CD4-positive, alpha-beta T cell (primary cell): ENCODE data around the gene FBXW2. TPM values are rescaled to one million over a fixed set of nuclear protein-coding genes. Genes with fewer than 3 reads are reported as not detected.

Source experiments
- ATAC-seq: fragments of 200-7000 bp; cut with Tn5 transposase; one replicate; pipeline ENCODE4 v1.10.0; 2022; ENCODE audit warnings: mild to moderate bottlenecking; ENCODE audit not compliant: poor library complexity
- CTCF ChIA-PET: fragments of 350-600 bp; sonication (Branson Sonifier 250); formaldehyde crosslinking; loops from one replicate; lab custom pipeline; 2021; ENCODE audit warnings: antibody characterized with exemption, inconsistent platforms; lab: Charles Lee
- POLR2A ChIA-PET: fragments of 350-600 bp; sonication (Branson Sonifier 250); formaldehyde crosslinking; loops from one replicate; lab custom pipeline; 2021; ENCODE audit warnings: antibody characterized with exemption, inconsistent platforms; lab: Charles Lee
- DNase-seq, 14 experiments: peaks; one replicate each; pipeline ENCODE4 v3.0.0-alpha.2; 2013 to 2020; ENCODE audit warnings: mixed read lengths in 2 of 14
- H3K27ac ChIP-seq, 2 donors: one replicate each; pipeline versions ENCODE4 v1.5.1 to v1.7.0; 2013; ENCODE audit warnings: low read length in 2 of 2, low read depth in 1 of 2, mild to moderate bottlenecking in 1 of 2
- H3K27me3 ChIP-seq, 2 experiments: 1 replicate in 1 of 2; 2 replicates in 1 of 2; pipeline versions ENCODE4 v1.6.1 to v1.7.0; 2013; ENCODE audit warnings: low read length in 2 of 2, control low read depth in 1 of 2, mild to moderate bottlenecking in 1 of 2, moderate library complexity in 1 of 2; ENCODE audit not compliant: insufficient read depth in 2 of 2, control insufficient read depth in 1 of 2
- H3K36me3 ChIP-seq: one replicate; pipeline ENCODE4 v1.6.1; 2013; ENCODE audit warnings: low read length, control low read depth; ENCODE audit not compliant: insufficient read depth
- H3K4me1 ChIP-seq: one replicate; pipeline ENCODE4 v1.6.1; 2013; ENCODE audit warnings: low read length, control low read depth; ENCODE audit not compliant: insufficient read depth
- H3K4me3 ChIP-seq: one replicate; pipeline ENCODE4 v1.5.1; 2013; ENCODE audit warnings: mild to moderate bottlenecking, low read length, moderate library complexity
- H3K9me3 ChIP-seq, 2 experiments: 1 replicate in 1 of 2; 2 replicates in 1 of 2; pipeline versions ENCODE4 v1.6.1 to v1.7.0; 2013; ENCODE audit warnings: low read length in 2 of 2, mild to moderate bottlenecking in 2 of 2, control low read depth in 1 of 2, moderate library complexity in 1 of 2; ENCODE audit not compliant: control insufficient read depth in 1 of 2, insufficient read depth in 1 of 2
- H3K27ac Mint-ChIP-seq: one replicate; pipeline ENCODE4 v1.8.0; 2020; ENCODE audit warnings: mixed read lengths
- H3K27me3 Mint-ChIP-seq: one replicate; pipeline ENCODE4 v1.8.0; 2021; ENCODE audit warnings: mixed read lengths
- H3K36me3 Mint-ChIP-seq: one replicate; pipeline ENCODE4 v1.8.0; 2021; ENCODE audit warnings: low read depth, mixed read lengths
- H3K4me1 Mint-ChIP-seq: one replicate; pipeline ENCODE4 v1.8.0; 2021; ENCODE audit warnings: low read depth, mixed read lengths
- H3K4me3 Mint-ChIP-seq: one replicate; pipeline ENCODE4 v1.8.0; 2020; ENCODE audit warnings: mild to moderate bottlenecking, mixed read lengths
- H3K9me3 Mint-ChIP-seq: one replicate; pipeline ENCODE4 v1.8.0; 2020; ENCODE audit warnings: mixed read lengths
- intact Hi-C, 2 experiments: fragments of 100-400 bp; cut with DNase I in 1 of 2; cut with micrococcal nuclease in 1 of 2; formaldehyde crosslinking; loops; one replicate each; pipeline versions ENCODE4 v1.15.1 to v1.9.0; 2023 to 2025; cut with DNase I, micrococcal nuclease
- total RNA-seq, 174 experiments: library from RNA in 2 of 174; stranded (reverse) in 2 of 174; gene quantifications; one replicate each; pipeline ENCODE4 v1.2.3 and lab custom pipeline; 2021 to 2026
- TF ChIP-seq, protein P1 (sequence below): fragments of 200-600 bp; IDR thresholded peaks from one replicate; pipeline ENCODE4 v1.8.0; 2022; ENCODE audit warnings: antibody characterized with exemption, mild to moderate bottlenecking

Gene FBXW2
- total RNA-seq, 2 experiments from 2014 or later: 58.7 to 64.7 TPM

DNA sequence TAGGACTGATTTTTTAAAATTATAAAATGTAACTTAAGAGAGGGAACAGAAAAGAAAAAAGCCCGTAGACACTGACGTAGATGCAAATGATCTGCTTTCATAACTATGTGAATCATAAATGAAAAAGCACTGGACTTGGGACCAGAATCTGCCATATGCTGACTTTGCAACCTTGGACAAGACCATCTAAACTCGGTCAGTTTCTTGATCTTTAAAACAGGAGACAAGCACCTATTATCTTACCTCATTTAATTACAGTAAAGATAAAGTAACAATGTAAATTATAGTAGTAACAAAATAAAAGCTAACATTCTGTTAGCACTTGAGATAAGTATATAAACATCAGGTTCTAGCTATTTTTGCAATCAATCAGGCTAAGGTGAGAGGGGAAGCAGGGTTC is 20.0 kb downstream of the FBXW2 start:
- Histone ChIP-seq H3K27ac (no peak overlapping the region), H3K27me3 (no peaks in the 10 kb centered on the region), H3K36me3 (peaks cover 84% of the 10 kb centered on the region), H3K4me1 (no peaks in the 10 kb centered on the region), H3K4me3 (no peak overlapping the region), H3K9me3 (no peaks in the 10 kb centered on the region)
- ATAC-seq: no peak
- intact Hi-C loops: loop anchor here in 1 of 2 experiments (5.0 kb wide), 1 partner anchor 189 kb away; no protein-coding TSS in a partner anchor
- no peak for DNase-seq
- POLR2A ChIA-PET: interaction anchor here (1.0 kb wide), 1 partner anchor 158 kb away, joined by 3 read pairs; no protein-coding TSS in a partner anchor
- TF ChIP-seq, protein P1, sequence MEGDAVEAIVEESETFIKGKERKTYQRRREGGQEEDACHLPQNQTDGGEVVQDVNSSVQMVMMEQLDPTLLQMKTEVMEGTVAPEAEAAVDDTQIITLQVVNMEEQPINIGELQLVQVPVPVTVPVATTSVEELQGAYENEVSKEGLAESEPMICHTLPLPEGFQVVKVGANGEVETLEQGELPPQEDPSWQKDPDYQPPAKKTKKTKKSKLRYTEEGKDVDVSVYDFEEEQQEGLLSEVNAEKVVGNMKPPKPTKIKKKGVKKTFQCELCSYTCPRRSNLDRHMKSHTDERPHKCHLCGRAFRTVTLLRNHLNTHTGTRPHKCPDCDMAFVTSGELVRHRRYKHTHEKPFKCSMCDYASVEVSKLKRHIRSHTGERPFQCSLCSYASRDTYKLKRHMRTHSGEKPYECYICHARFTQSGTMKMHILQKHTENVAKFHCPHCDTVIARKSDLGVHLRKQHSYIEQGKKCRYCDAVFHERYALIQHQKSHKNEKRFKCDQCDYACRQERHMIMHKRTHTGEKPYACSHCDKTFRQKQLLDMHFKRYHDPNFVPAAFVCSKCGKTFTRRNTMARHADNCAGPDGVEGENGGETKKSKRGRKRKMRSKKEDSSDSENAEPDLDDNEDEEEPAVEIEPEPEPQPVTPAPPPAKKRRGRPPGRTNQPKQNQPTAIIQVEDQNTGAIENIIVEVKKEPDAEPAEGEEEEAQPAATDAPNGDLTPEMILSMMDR: no peak
- no peaks in the 10 kb centered on the region for H3K9me3 Mint-ChIP-seq
- H3K4me3 Mint-ChIP-seq: no peak overlapping the region
- peaks cover 88% of the 10 kb centered on the region for H3K36me3 Mint-ChIP-seq
- peaks cover 4% of the 10 kb centered on the region for H3K4me1 Mint-ChIP-seq
- CTCF ChIA-PET: interaction anchor here (1.7 to 2.6 kb wide), 2 partner anchors 9 to 17 kb away, joined by 5 read pairs; no protein-coding TSS in a partner anchor
- no peaks in the 10 kb centered on the region for H3K27me3 Mint-ChIP-seq
- no peak overlapping the region for H3K27ac Mint-ChIP-seq

DNA sequence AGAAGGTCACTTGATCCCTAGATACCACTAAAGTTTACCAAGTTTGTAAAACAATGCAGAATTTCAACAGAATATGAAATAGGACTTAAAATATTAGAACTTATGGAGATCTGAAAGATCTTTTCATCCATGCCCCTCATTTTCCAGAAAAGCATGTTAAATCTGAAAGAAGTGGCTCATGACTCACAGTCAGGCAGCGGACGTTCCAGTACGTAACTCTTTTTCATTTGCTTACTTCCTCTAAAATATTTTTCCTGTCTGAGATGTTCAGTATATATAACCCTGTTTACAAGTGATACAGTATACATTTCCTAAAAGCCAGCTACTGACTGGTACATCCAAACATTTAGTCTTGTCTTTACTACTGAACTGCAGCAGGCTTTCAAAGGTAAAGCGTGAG is 22.3 kb downstream of the FBXW2 start:
- H3K4me3 Mint-ChIP-seq: no peak overlapping the region
- peaks cover 4% of the 10 kb centered on the region for H3K4me1 Mint-ChIP-seq
- no peak overlapping the region for H3K4me3 ChIP-seq
- TF ChIP-seq, protein P1: no peak
- peaks cover 83% of the 10 kb centered on the region for H3K36me3 ChIP-seq
- H3K9me3 Mint-ChIP-seq: no peaks in the 10 kb centered on the region
- POLR2A ChIA-PET: no interaction called here
- peak in 2 of 14 experiments; percentile 15 to 23 for DNase-seq
- H3K36me3 Mint-ChIP-seq: peaks cover 88% of the 10 kb centered on the region
- no peaks in the 10 kb centered on the region for H3K9me3 ChIP-seq
- no peaks in the 10 kb centered on the region for H3K27me3 ChIP-seq
- intact Hi-C loops: loop anchor here in 1 of 2 experiments (5.0 kb wide), 1 partner anchor 191 kb away; no protein-coding TSS in a partner anchor
- no peak overlapping the region for H3K27ac ChIP-seq
- ATAC-seq: no peak
- H3K27ac Mint-ChIP-seq: no peak overlapping the region
- CTCF ChIA-PET: no interaction called here
- no peaks in the 10 kb centered on the region for H3K4me1 ChIP-seq
- H3K27me3 Mint-ChIP-seq: no peaks in the 10 kb centered on the region

DNA sequence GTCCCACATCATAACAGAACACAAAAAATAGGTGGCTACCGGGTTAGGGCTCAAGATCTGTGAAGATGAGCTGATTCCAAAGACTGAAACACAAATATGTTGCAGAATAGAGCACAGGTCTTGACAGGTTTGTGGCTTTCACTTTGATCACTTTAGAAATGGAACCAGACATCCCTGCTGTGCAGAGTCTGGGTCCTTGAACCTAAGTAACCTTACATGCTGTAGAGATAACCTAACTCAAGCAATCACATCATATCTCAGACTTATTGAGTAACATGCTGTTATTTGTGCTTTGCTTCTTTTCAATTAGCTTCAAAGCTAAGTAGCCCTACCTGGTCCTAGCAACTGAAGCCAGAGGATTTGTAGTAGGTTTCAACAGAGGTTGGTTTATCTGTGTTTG is 24.3 kb downstream of the FBXW2 start:
- POLR2A ChIA-PET: interaction anchor here (0.9 kb wide), 2 partner anchors 24 to 73 kb away, joined by 3 read pairs; partner anchors contain the start of genes FBXW2 and PSMD5
- ATAC-seq (peak; percentile 61), DNase-seq (no peak)
- H3K4me1 Mint-ChIP-seq: no peaks in the 10 kb centered on the region
- no peak overlapping the region for H3K4me3 ChIP-seq
- peaks cover 91% of the 10 kb centered on the region for H3K36me3 Mint-ChIP-seq
- H3K4me1 ChIP-seq: no peaks in the 10 kb centered on the region
- intact Hi-C loops: no loop called here
- no peaks in the 10 kb centered on the region for H3K27me3 Mint-ChIP-seq
- TF ChIP-seq, protein P1: no peak
- no peak overlapping the region for H3K27ac ChIP-seq
- CTCF ChIA-PET: no interaction called here
- H3K27ac Mint-ChIP-seq: no peak overlapping the region
- no peaks in the 10 kb centered on the region for H3K27me3 ChIP-seq
- no peaks in the 10 kb centered on the region for H3K9me3 ChIP-seq
- peaks cover 82% of the 10 kb centered on the region for H3K36me3 ChIP-seq
- H3K9me3 Mint-ChIP-seq: no peaks in the 10 kb centered on the region
- no peak overlapping the region for H3K4me3 Mint-ChIP-seq
